ENCODE data around the gene AP3D1.
A peak's percentile ranks its signal among the peaks of the same experiment; 100 is the strongest.

AP3D1 gene

GRCh38 chr19:2181633-2181997 is 30.2 kb upstream of the AP3D1 start:
- peak; percentile 64 for DNase-seq (ENCODE audit: low spot score)

GRCh38 chr19:2180881-2181632 is 29.7 kb upstream of the AP3D1 start:
- peak; percentile 66 for DNase-seq (ENCODE audit: low spot score)

- no peak for DNase-seq (ENCODE audit: low spot score)
These were observed 28.7 kb upstream of the AP3D1 start for GRCh38 chr19:2180114-2180513.

DNA sequence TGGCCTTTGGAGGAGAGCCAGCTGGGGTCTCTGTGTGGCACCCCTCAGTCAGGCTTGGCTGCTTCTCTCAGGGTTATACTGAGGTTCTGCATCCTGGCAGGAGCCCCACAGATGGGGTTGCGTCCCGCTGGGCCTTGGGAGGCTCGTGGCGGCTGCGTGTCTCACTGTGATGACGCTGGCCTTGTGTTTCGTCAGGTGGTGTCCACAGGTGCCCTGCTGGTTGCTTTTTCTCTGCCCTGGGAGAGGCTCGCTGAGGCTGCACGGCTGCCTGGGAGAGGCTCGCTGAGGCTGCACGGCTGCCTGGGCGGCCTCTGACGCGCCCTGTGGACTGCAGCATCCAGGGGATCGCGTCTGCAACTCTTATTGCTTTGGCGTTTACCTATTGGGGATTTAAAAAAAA is 27.7 kb upstream of the AP3D1 start:
- no peak for DNase-seq (ENCODE audit: low spot score)

- DNase-seq (ENCODE audit: low spot score), result no peak
These were observed 25.1 kb upstream of the AP3D1 start for GRCh38 chr19:2176337-2176994.

GRCh38 chr19:2175742-2176141 is 24.4 kb upstream of the AP3D1 start:
- no peak for DNase-seq (ENCODE audit: low spot score)

DNA sequence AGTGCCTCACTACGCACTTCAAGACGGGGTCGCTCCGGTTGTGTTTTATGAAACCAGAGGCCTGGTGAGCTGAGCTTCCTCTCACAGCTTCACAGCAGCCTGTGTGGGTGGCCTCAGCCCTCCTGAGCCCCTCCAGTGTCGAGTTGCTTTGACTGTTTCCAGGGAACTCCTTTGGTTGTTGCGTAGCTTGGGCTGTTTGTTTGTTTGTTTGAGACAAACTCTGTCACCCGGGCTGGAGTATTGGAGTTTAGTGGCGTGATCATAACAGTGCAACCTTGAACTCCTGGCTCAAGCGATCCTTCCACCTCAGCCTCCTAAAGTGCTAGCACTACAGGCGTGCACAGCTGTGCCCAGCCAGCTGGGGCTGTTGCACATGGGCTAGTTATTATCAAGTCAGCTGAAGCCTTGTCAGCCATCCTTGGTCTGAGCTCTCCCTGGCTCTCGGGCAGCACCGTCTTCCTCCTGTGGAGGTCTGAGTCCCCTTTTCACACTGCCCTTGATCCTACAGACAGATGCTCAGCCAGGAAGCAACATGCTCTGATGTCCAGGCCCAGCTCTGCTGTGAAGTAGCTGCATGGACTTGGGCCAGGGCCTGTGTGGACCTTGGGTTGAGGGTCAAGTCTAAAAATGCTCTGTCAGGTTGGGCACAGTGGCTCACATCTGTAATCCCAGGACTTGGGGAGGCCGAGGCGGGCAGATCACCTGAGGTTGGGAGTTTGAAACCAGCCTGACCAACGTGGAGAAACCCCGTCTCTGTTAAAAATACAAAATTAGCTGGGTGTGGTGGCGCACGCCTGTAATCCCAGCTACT is 22.6 kb upstream of the AP3D1 start:
- DNase-seq (ENCODE audit: low spot score), result no peak

- DNase-seq (ENCODE audit: low spot score), result no peak
These were observed 22.0 kb upstream of the AP3D1 start for GRCh38 chr19:2173388-2173766.

GRCh38 chr19:2171349-2172145 is 20.2 kb upstream of the AP3D1 start:
- DNase-seq (ENCODE audit: low spot score), result no peak

DNA sequence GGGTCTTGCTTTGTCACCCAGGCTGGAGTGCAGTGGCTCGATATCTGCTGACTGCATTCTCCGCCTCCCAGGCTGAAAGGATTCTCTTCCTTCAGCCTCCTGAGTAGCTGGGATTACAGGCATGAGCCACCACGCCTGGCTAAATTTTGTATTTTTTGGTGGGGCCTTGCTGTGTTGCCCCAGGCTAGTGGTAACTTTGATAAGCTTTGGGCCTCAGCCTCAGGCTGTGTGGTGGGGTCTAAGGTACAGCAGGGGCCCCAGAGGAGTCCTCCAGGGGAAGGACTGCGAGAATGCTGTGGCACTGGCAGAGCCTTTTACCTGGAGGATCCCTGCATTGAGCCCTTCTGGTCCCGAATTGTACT is 19.6 kb upstream of the AP3D1 start:
- no peak for DNase-seq (ENCODE audit: low spot score)

GRCh38 chr19:2170219-2170618 is 18.9 kb upstream of the AP3D1 start:
- no peak for DNase-seq (ENCODE audit: low spot score)

DNA sequence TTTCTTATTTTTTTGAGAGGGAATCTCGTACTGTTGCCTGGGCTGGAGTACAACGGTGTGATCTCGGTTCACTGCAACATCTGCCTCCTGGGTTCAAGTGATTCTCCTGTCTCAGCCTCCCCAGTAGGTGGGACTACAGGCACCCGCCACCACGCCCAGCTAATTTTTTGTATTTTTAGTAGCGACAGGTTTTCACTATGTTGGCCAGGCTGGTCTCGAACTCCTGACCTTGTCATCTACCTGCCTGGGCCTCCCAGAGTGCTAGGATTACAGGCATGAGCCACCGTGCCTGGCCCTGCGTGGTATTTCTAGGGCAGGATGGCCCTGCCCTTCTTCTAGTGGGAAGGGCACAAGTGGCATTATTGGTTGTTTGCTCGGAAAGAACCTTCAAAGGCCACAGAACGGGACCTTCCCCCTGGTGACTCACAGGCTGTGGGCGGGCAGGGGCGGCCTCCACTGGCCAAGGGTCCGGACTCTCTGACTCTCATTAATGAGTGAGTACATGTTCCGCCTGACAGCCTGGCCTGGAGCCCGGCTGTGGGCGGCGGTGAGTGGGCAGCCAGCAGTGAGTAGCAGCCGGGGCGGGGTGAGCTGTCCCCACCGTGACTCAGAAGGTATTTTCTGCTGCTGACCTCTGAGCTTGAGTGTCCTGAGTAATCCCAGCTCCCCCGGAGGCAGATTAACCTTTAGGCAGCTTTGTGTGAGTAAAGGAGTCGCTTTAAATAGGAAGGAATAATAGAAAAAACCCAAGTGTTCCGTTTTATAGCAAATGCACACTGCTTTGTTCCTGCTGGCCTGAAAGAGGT is 17.5 kb upstream of the AP3D1 start:
- DNase-seq (ENCODE audit: low spot score), result peak; percentile 89

DNA sequence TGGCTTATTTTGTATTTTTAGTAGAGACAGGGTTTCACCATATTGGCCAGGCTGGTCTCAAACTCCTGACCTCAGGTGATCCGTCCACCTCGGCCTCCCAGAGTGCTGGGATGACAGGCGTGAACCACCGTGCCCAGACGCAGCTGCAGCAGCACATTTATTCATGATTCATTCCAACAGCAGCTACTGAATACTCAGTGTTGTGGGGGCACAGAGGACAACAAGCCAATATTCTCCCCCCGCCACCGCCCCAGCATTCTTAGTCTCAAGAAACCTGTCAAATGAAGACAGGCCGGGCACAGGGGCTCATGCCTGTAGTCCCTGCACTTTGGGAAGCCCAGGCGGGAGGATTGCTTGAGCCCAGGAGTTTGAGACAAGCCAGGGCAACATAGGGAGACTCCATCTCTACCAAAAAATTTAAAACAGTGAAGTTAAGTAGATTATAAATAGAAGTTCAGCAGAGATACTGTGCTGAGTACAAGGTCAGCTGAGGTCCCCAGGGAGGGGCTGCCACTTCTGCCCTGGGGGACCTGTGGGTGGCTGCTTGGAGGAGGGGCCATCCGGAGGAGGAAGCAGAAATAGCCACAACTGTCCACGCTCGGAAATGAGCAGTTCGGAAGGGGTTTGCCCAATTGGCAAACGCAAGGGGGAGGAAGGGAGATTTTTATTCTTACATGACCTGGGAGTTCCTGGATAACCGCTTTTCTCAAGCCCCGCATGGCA is 16.7 kb upstream of the AP3D1 start:
- peak; percentile 55 for DNase-seq (ENCODE audit: low spot score)

DNA sequence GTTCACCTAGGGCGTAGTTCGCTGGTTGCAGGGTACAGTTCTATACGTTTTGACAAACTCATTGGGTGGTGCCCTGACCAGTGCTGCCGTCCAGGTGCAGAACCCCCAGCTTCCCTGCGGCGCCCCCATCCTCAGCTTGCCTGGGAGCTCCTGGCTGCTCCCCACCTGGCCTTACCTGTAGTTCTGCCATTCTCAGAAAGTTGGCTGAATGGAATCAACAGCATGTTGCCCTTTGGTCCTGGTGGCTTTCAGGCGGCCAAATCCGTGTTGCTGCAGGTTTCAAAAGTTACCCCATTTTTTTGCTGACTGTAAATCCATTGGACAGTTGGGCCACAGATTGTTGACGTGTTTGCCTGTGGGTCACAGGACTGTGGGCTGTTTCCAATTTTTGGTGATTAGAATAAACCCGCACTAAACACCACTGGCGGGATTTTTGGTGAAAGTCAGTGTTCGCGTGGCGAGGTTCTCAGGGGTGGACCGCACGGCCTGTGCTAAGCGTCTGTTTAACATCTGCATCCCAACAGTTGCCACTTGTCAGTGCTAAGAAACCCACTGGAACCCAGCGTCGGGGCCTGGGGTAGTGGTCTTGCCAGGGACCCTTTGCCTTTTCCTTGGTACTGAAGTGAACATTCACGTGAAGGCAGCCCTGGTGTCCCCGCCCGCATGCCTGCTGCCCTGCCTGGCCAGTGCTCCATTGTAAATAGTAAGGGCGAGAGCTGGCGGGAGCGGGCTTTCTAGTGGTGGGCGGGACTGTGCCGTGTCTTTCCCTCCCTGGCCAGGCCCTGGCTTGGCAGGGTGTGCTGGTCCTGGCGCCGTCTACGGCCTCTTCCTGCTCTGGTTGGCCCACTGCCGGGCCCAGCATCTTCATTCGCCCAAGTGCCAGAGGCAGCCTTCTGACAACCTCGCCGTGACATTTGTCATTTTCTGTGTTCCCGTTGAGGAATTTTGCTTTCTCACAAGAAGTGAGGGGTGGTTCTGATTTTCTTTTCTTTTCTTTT is 15.7 kb upstream of the AP3D1 start:
- peak; percentile 64 for DNase-seq (ENCODE audit: low spot score)

DNA sequence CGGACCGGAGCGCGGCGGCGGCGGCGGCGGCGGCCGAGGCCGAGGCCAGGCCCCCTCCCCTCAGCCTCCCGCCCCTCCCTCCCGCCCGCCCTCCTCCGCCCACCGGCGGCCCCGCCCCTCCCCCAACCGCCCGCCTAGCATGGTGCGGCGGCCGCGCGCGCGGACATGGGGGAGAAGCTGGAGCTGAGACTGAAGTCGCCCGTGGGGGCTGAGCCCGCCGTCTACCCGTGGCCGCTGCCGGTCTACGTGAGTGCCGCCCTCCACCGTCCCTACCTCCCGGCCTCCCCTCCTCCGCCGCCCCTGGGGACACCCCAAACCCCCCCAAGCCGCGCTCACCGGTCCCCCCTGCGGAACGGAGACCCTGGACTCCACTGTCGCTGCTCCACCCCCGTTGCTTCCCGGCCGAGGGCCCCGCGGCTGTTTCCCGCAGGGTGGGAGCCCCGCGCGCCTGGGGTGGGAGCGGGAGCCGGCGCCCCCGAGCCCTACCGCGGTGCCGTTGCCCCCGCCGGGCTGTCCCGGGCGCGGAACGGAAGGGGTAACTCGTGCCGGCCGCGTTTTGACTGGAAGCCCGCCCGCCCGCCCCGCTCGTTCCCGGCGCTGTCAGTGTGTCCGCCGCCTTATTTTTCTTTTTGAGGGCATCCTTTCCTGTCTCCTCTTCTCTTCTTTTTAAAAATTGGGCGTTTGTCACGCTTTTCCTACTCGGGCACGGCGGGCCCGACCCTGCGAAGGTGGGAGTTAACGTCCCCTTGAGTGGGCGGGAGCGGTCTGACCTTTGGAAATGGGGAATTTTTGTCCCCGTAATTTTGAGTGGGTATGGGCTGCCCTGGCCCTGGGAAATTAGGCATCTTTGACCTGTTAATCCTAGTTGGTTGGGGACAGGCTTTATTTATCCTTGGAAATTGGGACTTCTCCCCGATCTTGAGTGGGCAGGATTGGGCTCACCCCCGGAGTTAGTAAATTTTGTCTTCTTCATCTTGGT is 12.9 kb upstream of the AP3D1 start:
- no peak for DNase-seq (ENCODE audit: low spot score)

- no peak for DNase-seq (ENCODE audit: low spot score)
These were observed 9.0 kb upstream of the AP3D1 start for GRCh38 chr19:2160379-2160778.

DNA sequence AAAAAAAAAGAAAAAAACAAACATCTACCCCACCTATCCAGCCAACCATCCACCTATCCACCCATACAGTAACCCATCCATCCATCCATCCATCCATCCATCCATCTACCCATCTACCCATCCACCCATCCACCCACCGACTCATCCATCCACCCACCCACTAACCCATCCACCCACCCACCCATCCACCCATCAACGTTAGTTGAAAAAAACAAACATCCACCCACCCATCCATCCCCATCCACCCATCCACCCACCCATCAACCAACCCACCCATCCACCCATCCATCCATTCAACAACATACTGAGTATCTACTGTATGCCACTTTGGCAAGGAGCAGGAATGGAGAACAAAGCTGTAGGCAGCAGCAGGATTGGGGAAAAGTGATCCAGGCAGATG is 6.1 kb upstream of the AP3D1 start:
- DNase-seq (ENCODE audit: low spot score), result no peak

DNA sequence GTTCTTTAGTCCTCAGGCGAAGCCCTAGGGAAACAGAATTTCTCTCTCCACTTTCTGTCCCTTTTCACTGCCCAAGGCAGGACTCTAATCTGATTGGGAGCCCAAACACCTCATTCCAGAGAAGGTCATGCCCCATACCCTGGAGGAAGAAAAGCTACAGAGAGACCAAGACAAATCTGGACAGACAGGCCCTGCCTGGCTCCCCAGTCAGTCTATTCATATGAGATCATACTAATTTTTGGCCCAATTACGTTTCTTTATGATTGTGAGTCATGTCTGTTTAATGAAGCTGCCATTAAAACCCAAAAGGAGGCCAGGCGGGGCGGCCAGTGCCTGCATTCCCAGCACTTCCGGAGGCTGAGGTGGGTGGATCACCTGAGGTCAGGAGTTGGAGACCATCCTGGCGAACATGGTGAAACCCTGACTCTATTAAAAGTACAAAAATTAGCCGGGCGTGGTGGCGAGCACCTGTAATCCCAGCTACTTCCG is 3.3 kb upstream of the AP3D1 start:
- DNase-seq (ENCODE audit: low spot score), result no peak
